WTC11 (cell line): Measurements from ENCODE around the gene SULT2A1. TPM values are rescaled to one million over a fixed set of nuclear protein-coding genes. Genes with fewer than 3 reads are reported as not detected.

Experiments used
- ATAC-seq: fragments of 200-7000 bp; cut with Tn5 transposase; 2 replicates; pipeline ENCODE4 v1.10.0; 2021; ENCODE audit warnings: mild to moderate bottlenecking, moderate library complexity
- CTCF ChIA-PET: fragments of 300-600 bp; sonication (Branson Sonifier 250); formaldehyde crosslinking; loops from one replicate; lab custom pipeline; 2021; ENCODE audit warnings: antibody characterized with exemption; lab: Charles Lee
- POLR2A ChIA-PET: fragments of 350-600 bp; sonication (Branson Sonifier 250); formaldehyde crosslinking; loops from one replicate; lab custom pipeline; 2021; ENCODE audit warnings: antibody characterized with exemption; lab: Charles Lee
- DNase-seq: peaks from one replicate; pipeline ENCODE4 v3.0.0; 2021; ENCODE audit warnings: low spot score
- H3K27ac Mint-ChIP-seq: 2 replicates; pipeline ENCODE4 v1.8.0; 2021; ENCODE audit warnings: mixed read lengths
- H3K27me3 Mint-ChIP-seq: 2 replicates; pipeline ENCODE4 v1.8.0; 2021; ENCODE audit warnings: low read depth, mild to moderate bottlenecking, moderate library complexity, mixed read lengths
- H3K36me3 Mint-ChIP-seq: 2 replicates; pipeline ENCODE4 v1.8.0; 2021; ENCODE audit warnings: mixed read lengths
- H3K4me1 Mint-ChIP-seq: 2 replicates; pipeline ENCODE4 v1.8.0; 2022; ENCODE audit warnings: mixed read lengths
- H3K4me3 Mint-ChIP-seq: 2 replicates; pipeline ENCODE4 v1.8.0; 2021; ENCODE audit warnings: mild to moderate bottlenecking, moderate library complexity, mixed read lengths
- H3K9me3 Mint-ChIP-seq: 2 replicates; pipeline ENCODE4 v1.8.0; 2021; ENCODE audit warnings: mixed read lengths
- E2F1 ChIP-seq: sonication (generic); formaldehyde crosslinking; IDR thresholded peaks from 2 replicates; pipeline ENCODE4 v1.8.0; 2022; ENCODE audit warnings: mild to moderate bottlenecking, missing genetic modification reagents
- GTF2I ChIP-seq: fragments of 250-450 bp; sonication (Bioruptor Pico); conservative IDR thresholded peaks from 2 replicates; pipeline ENCODE4 v1.4.0; 2021; ENCODE audit warnings: mild to moderate bottlenecking
- JUN ChIP-seq: sonication (generic); formaldehyde crosslinking; IDR thresholded peaks from 2 replicates; pipeline ENCODE4 v1.8.0; 2023; ENCODE audit warnings: mild to moderate bottlenecking, missing genetic modification reagents
- KAT7 ChIP-seq: sonication (generic); formaldehyde crosslinking; IDR thresholded peaks from 2 replicates; pipeline ENCODE4 v1.8.1; 2023; ENCODE audit warnings: missing genetic modification reagents, mild to moderate bottlenecking, borderline replicate concordance
- MAX ChIP-seq: sonication (generic); formaldehyde crosslinking; IDR thresholded peaks from 2 replicates; pipeline ENCODE4 v1.8.0; 2022; ENCODE audit warnings: mild to moderate bottlenecking, missing genetic modification reagents
- NR1H2 ChIP-seq: sonication (generic); formaldehyde crosslinking; IDR thresholded peaks from 2 replicates; pipeline ENCODE4 v1.9.0; 2021; ENCODE audit warnings: mild to moderate bottlenecking, moderate library complexity, missing genetic modification reagents
- PRRX2 ChIP-seq: fragments of 250-450 bp; sonication (Bioruptor Pico); IDR thresholded peaks from 2 replicates; pipeline ENCODE4 v1.8.0; 2021; ENCODE audit warnings: mild to moderate bottlenecking
- total RNA-seq: library from RNA; stranded (reverse); gene quantifications from 3 replicates; pipeline ENCODE4 v1.2.3, GENCODE V29; 2021
- TF ChIP-seq, protein P1 (sequence below): sonication (generic); formaldehyde crosslinking; IDR thresholded peaks from 2 replicates; pipeline ENCODE4 v1.8.1; 2023; ENCODE audit warnings: mild to moderate bottlenecking, missing genetic modification reagents
- TF ChIP-seq, protein P2 (sequence below): sonication (generic); formaldehyde crosslinking; conservative IDR thresholded peaks from 2 replicates; pipeline ENCODE4 v1.8.1; 2022; ENCODE audit warnings: mild to moderate bottlenecking, missing genetic modification reagents
- TF ChIP-seq, protein P3 (sequence below): fragments of 250-450 bp; sonication (Bioruptor Pico); IDR thresholded peaks from 2 replicates; pipeline ENCODE4 v1.9.0; 2021; ENCODE audit warnings: moderate library complexity, mild to moderate bottlenecking, inconsistent platforms, borderline replicate concordance
- TF ChIP-seq, protein P4 (sequence below): sonication (generic); formaldehyde crosslinking; IDR thresholded peaks from 2 replicates; pipeline ENCODE4 v1.8.0; 2022; ENCODE audit warnings: missing genetic modification reagents
- TF ChIP-seq, protein P5 (sequence below): fragments of 250-450 bp; sonication (Bioruptor Pico); IDR thresholded peaks from 2 replicates; pipeline ENCODE4 v1.9.0; 2021; ENCODE audit warnings: mild to moderate bottlenecking
- TF ChIP-seq, protein P6 (sequence below): sonication (generic); formaldehyde crosslinking; IDR thresholded peaks from 2 replicates; pipeline ENCODE4 v1.8.1; 2023; ENCODE audit warnings: mild to moderate bottlenecking, missing genetic modification reagents

SULT2A1 gene
- total RNA-seq, 1 experiment from 2014 or later = 0.31 TPM

- no peak for TF ChIP-seq MAX
- TF ChIP-seq NR1H2 (CRISPR knock-in tag) = no peak
- TF ChIP-seq, protein P1, sequence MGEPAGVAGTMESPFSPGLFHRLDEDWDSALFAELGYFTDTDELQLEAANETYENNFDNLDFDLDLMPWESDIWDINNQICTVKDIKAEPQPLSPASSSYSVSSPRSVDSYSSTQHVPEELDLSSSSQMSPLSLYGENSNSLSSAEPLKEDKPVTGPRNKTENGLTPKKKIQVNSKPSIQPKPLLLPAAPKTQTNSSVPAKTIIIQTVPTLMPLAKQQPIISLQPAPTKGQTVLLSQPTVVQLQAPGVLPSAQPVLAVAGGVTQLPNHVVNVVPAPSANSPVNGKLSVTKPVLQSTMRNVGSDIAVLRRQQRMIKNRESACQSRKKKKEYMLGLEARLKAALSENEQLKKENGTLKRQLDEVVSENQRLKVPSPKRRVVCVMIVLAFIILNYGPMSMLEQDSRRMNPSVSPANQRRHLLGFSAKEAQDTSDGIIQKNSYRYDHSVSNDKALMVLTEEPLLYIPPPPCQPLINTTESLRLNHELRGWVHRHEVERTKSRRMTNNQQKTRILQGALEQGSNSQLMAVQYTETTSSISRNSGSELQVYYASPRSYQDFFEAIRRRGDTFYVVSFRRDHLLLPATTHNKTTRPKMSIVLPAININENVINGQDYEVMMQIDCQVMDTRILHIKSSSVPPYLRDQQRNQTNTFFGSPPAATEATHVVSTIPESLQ (CRISPR knock-in tag) = no peak
- TF ChIP-seq, protein P2, sequence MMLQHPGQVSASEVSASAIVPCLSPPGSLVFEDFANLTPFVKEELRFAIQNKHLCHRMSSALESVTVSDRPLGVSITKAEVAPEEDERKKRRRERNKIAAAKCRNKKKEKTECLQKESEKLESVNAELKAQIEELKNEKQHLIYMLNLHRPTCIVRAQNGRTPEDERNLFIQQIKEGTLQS = no peak
- TF ChIP-seq, protein P3, sequence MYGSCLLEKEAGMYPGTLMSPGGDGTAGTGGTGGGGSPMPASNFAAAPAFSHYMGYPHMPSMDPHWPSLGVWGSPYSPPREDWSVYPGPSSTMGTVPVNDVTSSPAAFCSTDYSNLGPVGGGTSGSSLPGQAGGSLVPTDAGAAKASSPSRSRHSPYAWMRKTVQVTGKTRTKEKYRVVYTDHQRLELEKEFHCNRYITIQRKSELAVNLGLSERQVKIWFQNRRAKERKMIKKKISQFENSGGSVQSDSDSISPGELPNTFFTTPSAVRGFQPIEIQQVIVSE (CRISPR knock-in tag) = no peak
- no peak for TF ChIP-seq JUN (CRISPR knock-in tag)
- TF ChIP-seq GTF2I (CRISPR knock-in tag) = no peak
- TF ChIP-seq, protein P4, sequence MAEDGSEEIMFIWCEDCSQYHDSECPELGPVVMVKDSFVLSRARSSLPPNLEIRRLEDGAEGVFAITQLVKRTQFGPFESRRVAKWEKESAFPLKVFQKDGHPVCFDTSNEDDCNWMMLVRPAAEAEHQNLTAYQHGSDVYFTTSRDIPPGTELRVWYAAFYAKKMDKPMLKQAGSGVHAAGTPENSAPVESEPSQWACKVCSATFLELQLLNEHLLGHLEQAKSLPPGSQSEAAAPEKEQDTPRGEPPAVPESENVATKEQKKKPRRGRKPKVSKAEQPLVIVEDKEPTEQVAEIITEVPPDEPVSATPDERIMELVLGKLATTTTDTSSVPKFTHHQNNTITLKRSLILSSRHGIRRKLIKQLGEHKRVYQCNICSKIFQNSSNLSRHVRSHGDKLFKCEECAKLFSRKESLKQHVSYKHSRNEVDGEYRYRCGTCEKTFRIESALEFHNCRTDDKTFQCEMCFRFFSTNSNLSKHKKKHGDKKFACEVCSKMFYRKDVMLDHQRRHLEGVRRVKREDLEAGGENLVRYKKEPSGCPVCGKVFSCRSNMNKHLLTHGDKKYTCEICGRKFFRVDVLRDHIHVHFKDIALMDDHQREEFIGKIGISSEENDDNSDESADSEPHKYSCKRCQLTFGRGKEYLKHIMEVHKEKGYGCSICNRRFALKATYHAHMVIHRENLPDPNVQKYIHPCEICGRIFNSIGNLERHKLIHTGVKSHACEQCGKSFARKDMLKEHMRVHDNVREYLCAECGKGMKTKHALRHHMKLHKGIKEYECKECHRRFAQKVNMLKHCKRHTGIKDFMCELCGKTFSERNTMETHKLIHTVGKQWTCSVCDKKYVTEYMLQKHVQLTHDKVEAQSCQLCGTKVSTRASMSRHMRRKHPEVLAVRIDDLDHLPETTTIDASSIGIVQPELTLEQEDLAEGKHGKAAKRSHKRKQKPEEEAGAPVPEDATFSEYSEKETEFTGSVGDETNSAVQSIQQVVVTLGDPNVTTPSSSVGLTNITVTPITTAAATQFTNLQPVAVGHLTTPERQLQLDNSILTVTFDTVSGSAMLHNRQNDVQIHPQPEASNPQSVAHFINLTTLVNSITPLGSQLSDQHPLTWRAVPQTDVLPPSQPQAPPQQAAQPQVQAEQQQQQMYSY (CRISPR knock-in tag) = no peak
- no peak for TF ChIP-seq E2F1 (CRISPR knock-in tag)
- no peak for TF ChIP-seq KAT7 (CRISPR knock-in tag)
- TF ChIP-seq, protein P5, sequence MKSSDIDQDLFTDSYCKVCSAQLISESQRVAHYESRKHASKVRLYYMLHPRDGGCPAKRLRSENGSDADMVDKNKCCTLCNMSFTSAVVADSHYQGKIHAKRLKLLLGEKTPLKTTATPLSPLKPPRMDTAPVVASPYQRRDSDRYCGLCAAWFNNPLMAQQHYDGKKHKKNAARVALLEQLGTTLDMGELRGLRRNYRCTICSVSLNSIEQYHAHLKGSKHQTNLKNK (CRISPR knock-in tag) = no peak
- TF ChIP-seq, all 79 proteins: peak for 0
Observed at GRCh38 chr19:47885067-47885463, 1.1 kb downstream of the SULT2A1 start (continued).

DNA sequence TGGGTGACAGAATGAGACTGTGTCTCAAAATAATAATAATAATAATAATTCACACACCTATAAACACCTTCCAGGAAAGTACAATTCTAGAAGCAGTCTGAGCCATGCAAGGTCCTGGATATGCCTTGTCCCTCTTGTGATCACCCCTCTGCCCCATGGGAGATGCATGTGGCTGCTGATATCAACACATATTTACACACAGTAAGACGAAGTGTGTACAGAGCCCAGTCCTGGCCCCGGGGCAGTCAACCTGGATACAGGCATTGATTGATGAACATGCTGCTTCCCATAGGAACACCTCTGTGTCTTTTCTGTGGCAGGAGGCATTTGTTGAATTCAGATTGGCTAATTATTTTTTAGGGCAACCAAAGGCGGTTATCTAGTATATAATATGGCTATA is 3.2 kb downstream of the SULT2A1 start:
- Mint-ChIP-seq H3K36me3 (no peaks in the 10 kb centered on the region; the same call in 1 of the 2 replicates), H3K9me3 (peaks cover 5% of the 10 kb centered on the region), H3K27me3 (no peaks in the 10 kb centered on the region), H3K4me1 (peaks cover 6% of the 10 kb centered on the region; the same call in 1 of the 2 replicates), H3K4me3 (no peak overlapping the region), H3K27ac (no peak overlapping the region)
- ChIA-PET CTCF (no interaction called here), POLR2A (no interaction called here)
- no peak for ATAC-seq
- TF ChIP-seq, protein P6, sequence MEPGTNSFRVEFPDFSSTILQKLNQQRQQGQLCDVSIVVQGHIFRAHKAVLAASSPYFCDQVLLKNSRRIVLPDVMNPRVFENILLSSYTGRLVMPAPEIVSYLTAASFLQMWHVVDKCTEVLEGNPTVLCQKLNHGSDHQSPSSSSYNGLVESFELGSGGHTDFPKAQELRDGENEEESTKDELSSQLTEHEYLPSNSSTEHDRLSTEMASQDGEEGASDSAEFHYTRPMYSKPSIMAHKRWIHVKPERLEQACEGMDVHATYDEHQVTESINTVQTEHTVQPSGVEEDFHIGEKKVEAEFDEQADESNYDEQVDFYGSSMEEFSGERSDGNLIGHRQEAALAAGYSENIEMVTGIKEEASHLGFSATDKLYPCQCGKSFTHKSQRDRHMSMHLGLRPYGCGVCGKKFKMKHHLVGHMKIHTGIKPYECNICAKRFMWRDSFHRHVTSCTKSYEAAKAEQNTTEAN (CRISPR knock-in tag) = no peak
- no peak for TF ChIP-seq NR1H2 (CRISPR knock-in tag)
- TF ChIP-seq PRRX2 = no peak
- TF ChIP-seq, protein P5 (CRISPR knock-in tag) = no peak
- TF ChIP-seq, all 79 proteins: peak for 0
- no peak for DNase-seq
